Measurements from ENCODE around the gene SLC25A10.
A peak's percentile ranks its signal among the peaks of the same experiment; 100 is the strongest.

Gene SLC25A10

DNA sequence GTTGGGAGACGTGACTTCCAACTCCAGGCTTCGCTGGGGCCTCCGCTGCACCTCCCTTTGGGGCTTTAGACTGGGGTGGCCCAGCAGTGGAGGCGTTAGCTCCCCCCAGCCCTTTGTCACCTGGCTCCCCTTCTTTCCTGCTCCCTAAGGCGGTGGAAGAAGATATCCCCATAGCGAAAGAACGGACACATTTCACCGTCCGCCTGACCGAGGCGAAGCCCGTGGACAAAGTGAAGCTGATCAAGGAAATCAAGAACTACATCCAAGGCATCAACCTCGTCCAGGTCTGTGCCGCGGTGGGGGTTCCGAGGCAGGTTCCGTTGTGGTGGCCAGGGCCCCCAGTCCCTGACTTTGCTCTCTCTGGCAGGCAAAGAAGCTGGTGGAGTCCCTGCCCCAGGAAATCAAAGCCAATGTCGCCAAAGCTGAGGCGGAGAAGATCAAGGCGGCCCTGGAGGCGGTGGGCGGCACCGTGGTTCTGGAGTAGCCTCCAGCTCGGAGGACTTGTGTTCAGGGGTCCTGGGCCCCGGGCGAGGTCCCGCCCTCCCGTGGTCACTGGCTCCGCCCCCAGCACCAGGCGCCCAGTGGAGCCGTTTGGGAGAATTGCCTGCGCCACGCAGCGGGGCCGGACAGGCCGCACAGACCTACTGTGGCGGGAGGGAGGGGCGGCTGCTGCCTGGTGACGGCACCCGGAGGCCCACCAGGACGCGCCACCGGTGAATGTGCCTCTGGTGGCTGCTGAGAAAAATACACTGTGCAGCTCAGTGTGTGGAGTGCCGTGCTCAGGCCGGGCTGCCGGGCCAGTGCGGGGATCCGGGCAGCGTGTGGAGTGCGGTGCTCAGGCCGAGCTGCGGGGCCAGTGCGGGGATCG lies 5.1 kb upstream of the SLC25A10 start:
- H3K4me3 ChIP-seq (ENCODE audit: low read depth, low read length) = no peak overlapping the region
- CTCF ChIA-PET = interaction anchor here (0.6 kb wide), 1 partner anchor 148 kb away, joined by 4 read pairs; no protein-coding TSS in a partner anchor
- peaks cover 6% of the 10 kb centered on the region; the same call in 1 of the 2 replicates for H3K4me1 ChIP-seq (ENCODE audit: control insufficient read depth, insufficient read depth, low read length)
- H3K9me3 ChIP-seq (ENCODE audit: control insufficient read depth, insufficient read depth, low read depth, low read length) = no peaks in the 10 kb centered on the region
- H3K27ac ChIP-seq (ENCODE audit: extremely low read depth, low read depth, low read length) = peak overlapping the region; percentile 17; the same call in 1 of the 2 replicates
- no peak for TF ChIP-seq ZSCAN30 (tag by site-specific recombination; IDR thresholded peaks at IDR 0.05)
- TF ChIP-seq ZNF423 (tag by site-specific recombination; IDR thresholded peaks at IDR 0.05) = no peak
- no peak for TF ChIP-seq ZNF132 (tag by site-specific recombination; IDR thresholded peaks at IDR 0.05; ENCODE audit: borderline replicate concordance)
- TF ChIP-seq, protein P1, sequence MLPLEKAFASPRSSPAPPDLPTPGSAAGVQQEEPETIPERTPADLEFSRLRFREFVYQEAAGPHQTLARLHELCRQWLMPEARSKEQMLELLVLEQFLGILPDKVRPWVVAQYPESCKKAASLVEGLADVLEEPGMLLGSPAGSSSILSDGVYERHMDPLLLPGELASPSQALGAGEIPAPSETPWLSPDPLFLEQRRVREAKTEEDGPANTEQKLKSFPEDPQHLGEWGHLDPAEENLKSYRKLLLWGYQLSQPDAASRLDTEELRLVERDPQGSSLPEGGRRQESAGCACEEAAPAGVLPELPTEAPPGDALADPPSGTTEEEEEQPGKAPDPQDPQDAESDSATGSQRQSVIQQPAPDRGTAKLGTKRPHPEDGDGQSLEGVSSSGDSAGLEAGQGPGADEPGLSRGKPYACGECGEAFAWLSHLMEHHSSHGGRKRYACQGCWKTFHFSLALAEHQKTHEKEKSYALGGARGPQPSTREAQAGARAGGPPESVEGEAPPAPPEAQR (tag by site-specific recombination; IDR thresholded peaks at IDR 0.05) = no peak
- no peak for TF ChIP-seq ZEB2 (tag by site-specific recombination; IDR thresholded peaks at IDR 0.05)
- TF ChIP-seq, protein P2, sequence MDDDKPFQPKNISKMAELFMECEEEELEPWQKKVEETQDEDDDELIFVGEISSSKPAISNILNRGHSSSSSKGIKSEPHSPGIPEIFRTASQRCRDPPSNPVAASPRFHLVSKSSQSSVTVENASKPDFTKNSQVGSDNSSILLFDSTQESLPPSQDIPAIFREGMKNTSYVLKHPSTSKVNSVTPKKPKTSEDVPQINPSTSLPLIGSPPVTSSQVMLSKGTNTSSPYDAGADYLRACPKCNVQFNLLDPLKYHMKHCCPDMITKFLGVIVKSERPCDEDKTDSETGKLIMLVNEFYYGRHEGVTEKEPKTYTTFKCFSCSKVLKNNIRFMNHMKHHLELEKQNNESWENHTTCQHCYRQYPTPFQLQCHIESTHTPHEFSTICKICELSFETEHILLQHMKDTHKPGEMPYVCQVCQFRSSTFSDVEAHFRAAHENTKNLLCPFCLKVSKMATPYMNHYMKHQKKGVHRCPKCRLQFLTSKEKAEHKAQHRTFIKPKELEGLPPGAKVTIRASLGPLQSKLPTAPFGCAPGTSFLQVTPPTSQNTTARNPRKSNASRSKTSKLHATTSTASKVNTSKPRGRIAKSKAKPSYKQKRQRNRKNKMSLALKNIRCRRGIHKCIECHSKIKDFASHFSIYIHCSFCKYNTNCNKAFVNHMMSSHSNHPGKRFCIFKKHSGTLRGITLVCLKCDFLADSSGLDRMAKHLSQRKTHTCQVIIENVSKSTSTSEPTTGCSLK (tag by site-specific recombination; IDR thresholded peaks at IDR 0.05) = no peak
- TF ChIP-seq, protein P3, sequence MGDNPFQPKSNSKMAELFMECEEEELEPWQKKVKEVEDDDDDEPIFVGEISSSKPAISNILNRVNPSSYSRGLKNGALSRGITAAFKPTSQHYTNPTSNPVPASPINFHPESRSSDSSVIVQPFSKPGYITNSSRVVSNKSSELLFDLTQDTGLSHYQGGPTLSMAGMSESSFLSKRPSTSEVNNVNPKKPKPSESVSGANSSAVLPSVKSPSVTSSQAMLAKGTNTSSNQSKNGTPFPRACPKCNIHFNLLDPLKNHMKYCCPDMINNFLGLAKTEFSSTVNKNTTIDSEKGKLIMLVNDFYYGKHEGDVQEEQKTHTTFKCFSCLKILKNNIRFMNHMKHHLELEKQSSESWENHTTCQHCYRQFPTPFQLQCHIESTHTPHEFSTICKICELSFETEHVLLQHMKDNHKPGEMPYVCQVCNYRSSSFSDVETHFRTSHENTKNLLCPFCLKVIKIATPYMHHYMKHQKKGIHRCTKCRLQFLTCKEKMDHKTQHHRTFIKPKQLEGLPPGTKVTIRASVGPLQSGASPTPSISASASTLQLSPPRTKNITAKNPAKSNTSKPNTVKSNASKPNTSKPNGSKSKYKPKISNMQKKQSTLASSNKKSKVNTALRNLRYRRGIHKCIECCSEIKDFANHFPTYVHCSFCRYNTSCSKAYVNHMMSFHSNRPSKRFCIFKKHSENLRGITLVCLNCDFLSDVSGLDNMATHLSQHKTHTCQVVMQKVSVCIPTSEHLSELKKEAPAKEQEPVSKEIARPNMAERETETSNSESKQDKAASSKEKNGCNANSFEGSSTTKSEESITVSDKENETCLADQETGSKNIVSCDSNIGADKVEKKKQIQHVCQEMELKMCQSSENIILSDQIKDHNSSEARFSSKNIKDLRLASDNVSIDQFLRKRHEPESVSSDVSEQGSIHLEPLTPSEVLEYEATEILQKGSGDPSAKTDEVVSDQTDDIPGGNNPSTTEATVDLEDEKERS (tag by site-specific recombination; IDR thresholded peaks at IDR 0.05) = no peak
- no peak for TF ChIP-seq ZNF133 (tag by site-specific recombination; IDR thresholded peaks at IDR 0.05)
- TF ChIP-seq ZNF624 (tag by site-specific recombination; IDR thresholded peaks at IDR 0.05) = no peak
- TF ChIP-seq ZNF404 (tag by site-specific recombination; IDR thresholded peaks at IDR 0.05) = no peak
- TF ChIP-seq GLIS1 (tag by site-specific recombination; IDR thresholded peaks at IDR 0.05) = no peak
- TF ChIP-seq ZNF600 (tag by site-specific recombination; IDR thresholded peaks at IDR 0.05) = no peak
- no peak for TF ChIP-seq ZNF585B (tag by site-specific recombination; IDR thresholded peaks at IDR 0.05)
- TF ChIP-seq, protein P4, sequence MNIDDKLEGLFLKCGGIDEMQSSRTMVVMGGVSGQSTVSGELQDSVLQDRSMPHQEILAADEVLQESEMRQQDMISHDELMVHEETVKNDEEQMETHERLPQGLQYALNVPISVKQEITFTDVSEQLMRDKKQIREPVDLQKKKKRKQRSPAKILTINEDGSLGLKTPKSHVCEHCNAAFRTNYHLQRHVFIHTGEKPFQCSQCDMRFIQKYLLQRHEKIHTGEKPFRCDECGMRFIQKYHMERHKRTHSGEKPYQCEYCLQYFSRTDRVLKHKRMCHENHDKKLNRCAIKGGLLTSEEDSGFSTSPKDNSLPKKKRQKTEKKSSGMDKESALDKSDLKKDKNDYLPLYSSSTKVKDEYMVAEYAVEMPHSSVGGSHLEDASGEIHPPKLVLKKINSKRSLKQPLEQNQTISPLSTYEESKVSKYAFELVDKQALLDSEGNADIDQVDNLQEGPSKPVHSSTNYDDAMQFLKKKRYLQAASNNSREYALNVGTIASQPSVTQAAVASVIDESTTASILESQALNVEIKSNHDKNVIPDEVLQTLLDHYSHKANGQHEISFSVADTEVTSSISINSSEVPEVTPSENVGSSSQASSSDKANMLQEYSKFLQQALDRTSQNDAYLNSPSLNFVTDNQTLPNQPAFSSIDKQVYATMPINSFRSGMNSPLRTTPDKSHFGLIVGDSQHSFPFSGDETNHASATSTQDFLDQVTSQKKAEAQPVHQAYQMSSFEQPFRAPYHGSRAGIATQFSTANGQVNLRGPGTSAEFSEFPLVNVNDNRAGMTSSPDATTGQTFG (tag by site-specific recombination; IDR thresholded peaks at IDR 0.05; ENCODE audit: borderline replicate concordance) = no peak
- no peak for TF ChIP-seq ZNF138 (tag by site-specific recombination; IDR thresholded peaks at IDR 0.05; ENCODE audit: borderline replicate concordance)
- no peak for TF ChIP-seq ZNF324 (tag by site-specific recombination; IDR thresholded peaks at IDR 0.05)
- no peak for TF ChIP-seq YY2 (tag by site-specific recombination; IDR thresholded peaks at IDR 0.05)
- TF ChIP-seq ZNF654 (tag by site-specific recombination; IDR thresholded peaks at IDR 0.05; ENCODE audit: low read depth) = no peak
- POLR2A ChIA-PET = interaction anchor here (1.0 to 1.8 kb wide), 4 partner anchors 19 to 126 kb away, joined by 3 to 7 read pairs (median 4); partner anchors contain the start of genes ARL16, CCDC137, HGS and MCRIP1
- peaks cover 19 to 55% of the 10 kb centered on the region in 2 experiments for H3K36me3 ChIP-seq (ENCODE audit: control insufficient read depth in 2 of 2, insufficient read depth in 1 of 2, low read length in 2 of 2)
